MM.1S (cell line): ENCODE results near the gene PTPRN2.

Experiments
- DNase-seq: peaks from one replicate; pipeline ENCODE4 v3.0.0-alpha.2; 2015
- H2AFZ ChIP-seq: fragments of 300-600 bp; sonication (generic); 2 replicates; pipeline ENCODE4 v1.6.0; 2016; ENCODE audit warnings: antibody characterized with exemption, low read length
- H3F3A ChIP-seq: fragments of 300-600 bp; sonication (generic); 2 replicates; pipeline ENCODE4 v1.6.1; 2016; ENCODE audit warnings: mild to moderate bottlenecking, antibody characterized with exemption, low read length, moderate library complexity, mixed read lengths; ENCODE audit not compliant: insufficient read depth
- H3K27ac ChIP-seq: fragments of 300-600 bp; sonication (generic); 2 replicates; pipeline ENCODE4 v1.5.1; 2016; ENCODE audit warnings: mild to moderate bottlenecking, low read length
- H3K27me3 ChIP-seq: fragments of 300-600 bp; sonication (generic); replicated peaks from 2 replicates; pipeline ENCODE4 v1.6.0; 2016; ENCODE audit warnings: low read length; ENCODE audit not compliant: insufficient read depth
- H3K36me3 ChIP-seq: fragments of 300-600 bp; sonication (generic); replicated peaks from 2 replicates; pipeline ENCODE4 v1.6.1; 2016; ENCODE audit warnings: mild to moderate bottlenecking, low read length, mixed read lengths; ENCODE audit not compliant: insufficient read depth
- H3K4me1 ChIP-seq: fragments of 300-600 bp; sonication (generic); 2 replicates; pipeline ENCODE4 v1.6.1; 2016; ENCODE audit warnings: low read length, mixed read lengths
- H3K4me2 ChIP-seq: fragments of 300-600 bp; sonication (generic); 2 replicates; pipeline ENCODE4 v1.6.0; 2016; ENCODE audit warnings: low read depth, low read length
- H3K4me3 ChIP-seq: fragments of 300-600 bp; sonication (generic); 2 replicates; pipeline ENCODE4 v1.5.1; 2016; ENCODE audit warnings: low read length, mixed read lengths
- H3K79me2 ChIP-seq: fragments of 300-600 bp; sonication (generic); 2 replicates; pipeline ENCODE4 v1.6.1; 2016; ENCODE audit warnings: mixed run types, low read length, mixed read lengths
- H3K9ac ChIP-seq: fragments of 300-600 bp; sonication (generic); 2 replicates; pipeline ENCODE4 v1.6.1; 2016; ENCODE audit warnings: low read length, mixed read lengths
- H3K9me2 ChIP-seq: fragments of 300-600 bp; sonication (generic); replicated peaks from 2 replicates; pipeline ENCODE4 v1.6.1; 2016; ENCODE audit warnings: mild to moderate bottlenecking, low read length, mixed read lengths; ENCODE audit not compliant: insufficient read depth
- H3K9me3 ChIP-seq: fragments of 300-600 bp; sonication (generic); replicated peaks from 2 replicates; pipeline ENCODE4 v1.6.1; 2016; ENCODE audit warnings: mild to moderate bottlenecking, low read length, mixed read lengths; ENCODE audit not compliant: insufficient read depth
- H4K20me1 ChIP-seq: fragments of 300-600 bp; sonication (generic); 2 replicates; pipeline ENCODE4 v1.6.1; 2016; ENCODE audit warnings: mild to moderate bottlenecking, low read length, moderate library complexity, mixed read lengths; ENCODE audit not compliant: insufficient read depth
- EZH2 ChIP-seq: fragments of 300-600 bp; sonication (generic); optimal IDR thresholded peaks from 2 replicates; pipeline ENCODE3; 2017; ENCODE audit warnings: low read depth, mild to moderate bottlenecking, antibody characterized with exemption, low read length, mixed read lengths
- EZH2phosphoT487 ChIP-seq: fragments of 300-600 bp; sonication (generic); IDR thresholded peaks from 2 replicates; pipeline ENCODE4 v1.6.1; 2018; ENCODE audit warnings: antibody characterized with exemption, low read length
- TF ChIP-seq, protein P1 (sequence below): fragments of 300-600 bp; sonication (generic); IDR thresholded peaks from 2 replicates; pipeline ENCODE4 v1.5.1; 2016; ENCODE audit warnings: antibody characterized with exemption, low read length, mixed read lengths

Gene PTPRN2

DNA sequence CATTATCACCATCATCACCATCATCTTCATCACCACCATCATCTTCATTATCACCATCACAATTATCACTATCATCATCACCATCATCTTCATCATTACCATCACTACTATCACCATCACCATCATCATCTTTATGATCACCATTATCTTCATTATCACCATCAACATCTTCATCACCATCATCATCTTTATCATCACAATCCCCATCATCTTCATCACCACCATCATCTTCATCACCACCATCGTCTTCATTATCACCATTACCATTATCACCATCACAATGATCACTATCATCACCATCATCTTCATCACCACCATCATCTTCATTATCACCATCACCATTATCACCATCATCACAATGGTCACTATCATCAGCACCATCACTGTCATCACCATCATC is 621.1 kb downstream of the PTPRN2 start:
- H3K9me3 ChIP-seq = no peaks in the 10 kb centered on the region
- H4K20me1 ChIP-seq = no peaks in the 10 kb centered on the region
- no peak overlapping the region for H3K4me2 ChIP-seq
- H3K9ac ChIP-seq = no peak overlapping the region
- no peak overlapping the region for H3K27ac ChIP-seq
- H2AFZ ChIP-seq = no peak overlapping the region
- no peaks in the 10 kb centered on the region for H3K36me3 ChIP-seq
- H3K9me2 ChIP-seq = no peaks in the 10 kb centered on the region
- H3K4me3 ChIP-seq = no peak overlapping the region
- H3F3A ChIP-seq = no peaks in the 10 kb centered on the region
- peaks cover 62% of the 10 kb centered on the region for H3K27me3 ChIP-seq
- H3K79me2 ChIP-seq = no peaks in the 10 kb centered on the region
- H3K4me1 ChIP-seq = no peaks in the 10 kb centered on the region
- no peak for DNase-seq
- no peak for TF ChIP-seq EZH2
- no peak for TF ChIP-seq EZH2phosphoT487
- TF ChIP-seq, protein P1, sequence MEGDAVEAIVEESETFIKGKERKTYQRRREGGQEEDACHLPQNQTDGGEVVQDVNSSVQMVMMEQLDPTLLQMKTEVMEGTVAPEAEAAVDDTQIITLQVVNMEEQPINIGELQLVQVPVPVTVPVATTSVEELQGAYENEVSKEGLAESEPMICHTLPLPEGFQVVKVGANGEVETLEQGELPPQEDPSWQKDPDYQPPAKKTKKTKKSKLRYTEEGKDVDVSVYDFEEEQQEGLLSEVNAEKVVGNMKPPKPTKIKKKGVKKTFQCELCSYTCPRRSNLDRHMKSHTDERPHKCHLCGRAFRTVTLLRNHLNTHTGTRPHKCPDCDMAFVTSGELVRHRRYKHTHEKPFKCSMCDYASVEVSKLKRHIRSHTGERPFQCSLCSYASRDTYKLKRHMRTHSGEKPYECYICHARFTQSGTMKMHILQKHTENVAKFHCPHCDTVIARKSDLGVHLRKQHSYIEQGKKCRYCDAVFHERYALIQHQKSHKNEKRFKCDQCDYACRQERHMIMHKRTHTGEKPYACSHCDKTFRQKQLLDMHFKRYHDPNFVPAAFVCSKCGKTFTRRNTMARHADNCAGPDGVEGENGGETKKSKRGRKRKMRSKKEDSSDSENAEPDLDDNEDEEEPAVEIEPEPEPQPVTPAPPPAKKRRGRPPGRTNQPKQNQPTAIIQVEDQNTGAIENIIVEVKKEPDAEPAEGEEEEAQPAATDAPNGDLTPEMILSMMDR = no peak

DNA sequence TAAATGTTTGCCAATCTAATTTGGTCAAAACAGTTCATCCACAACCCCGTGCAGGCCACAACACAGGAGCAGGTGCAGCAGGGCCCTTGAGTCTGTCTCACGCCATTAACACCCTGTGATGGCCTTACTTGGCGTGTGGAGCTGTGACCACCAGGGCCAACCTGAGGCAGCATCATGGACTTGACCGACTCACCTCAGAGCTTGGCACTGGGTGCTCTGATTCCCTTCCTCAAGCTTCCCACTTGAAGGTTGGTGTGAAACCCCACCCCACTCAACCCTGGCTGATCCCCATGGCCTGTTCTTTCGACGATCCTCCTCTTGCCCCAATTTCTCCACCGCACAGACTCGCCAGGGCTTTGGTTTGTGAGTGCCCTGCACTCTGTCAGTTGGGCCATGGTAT is 623.1 kb downstream of the PTPRN2 start:
- H3K4me1 ChIP-seq = no peaks in the 10 kb centered on the region
- H3K27ac ChIP-seq = no peak overlapping the region
- no peak overlapping the region for H2AFZ ChIP-seq
- no peaks in the 10 kb centered on the region for H3K9me2 ChIP-seq
- H3K36me3 ChIP-seq = no peaks in the 10 kb centered on the region
- no peak for DNase-seq
- no peaks in the 10 kb centered on the region for H3K79me2 ChIP-seq
- H4K20me1 ChIP-seq = no peaks in the 10 kb centered on the region
- TF ChIP-seq EZH2 (no peak), EZH2phosphoT487 (no peak)
- TF ChIP-seq, protein P1 = no peak
- H3K9me3 ChIP-seq = no peaks in the 10 kb centered on the region
- no peak overlapping the region for H3K4me3 ChIP-seq
- no peak overlapping the region for H3K4me2 ChIP-seq
- no peaks in the 10 kb centered on the region for H3F3A ChIP-seq
- H3K27me3 ChIP-seq = peaks cover 61% of the 10 kb centered on the region
- no peak overlapping the region for H3K9ac ChIP-seq

DNA sequence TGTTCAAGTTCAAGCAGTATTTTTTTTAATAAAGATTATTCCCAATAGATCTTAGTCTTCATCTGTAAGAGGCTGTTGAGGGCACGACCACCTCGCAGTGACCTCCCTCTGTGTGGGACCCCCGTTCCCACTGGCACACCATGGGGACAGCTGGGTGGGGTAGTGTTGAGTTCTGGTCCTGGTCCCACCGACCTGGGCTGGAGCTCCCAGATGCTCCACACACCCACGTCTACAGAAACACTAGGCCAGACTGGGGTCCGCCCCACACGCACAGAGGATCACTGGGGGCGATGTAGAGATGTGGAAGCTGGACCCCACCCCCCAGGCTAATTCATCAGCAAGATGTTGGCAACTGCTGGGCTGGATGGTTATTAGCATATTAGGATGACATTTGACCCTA is 623.6 kb downstream of the PTPRN2 start:
- Histone ChIP-seq H3K36me3 (no peaks in the 10 kb centered on the region), H3K9ac (no peak overlapping the region), H3K4me2 (no peak overlapping the region), H3K4me3 (no peak overlapping the region), H4K20me1 (no peaks in the 10 kb centered on the region), H3K27ac (no peak overlapping the region), H3K79me2 (no peaks in the 10 kb centered on the region), H3K4me1 (no peaks in the 10 kb centered on the region), H3K9me2 (no peaks in the 10 kb centered on the region), H3K27me3 (peaks cover 64% of the 10 kb centered on the region), H3K9me3 (no peaks in the 10 kb centered on the region), H3F3A (no peaks in the 10 kb centered on the region), H2AFZ (no peak overlapping the region)
- TF ChIP-seq EZH2 (no peak), EZH2phosphoT487 (no peak)
- TF ChIP-seq, protein P1 = no peak
- no peak for DNase-seq

DNA sequence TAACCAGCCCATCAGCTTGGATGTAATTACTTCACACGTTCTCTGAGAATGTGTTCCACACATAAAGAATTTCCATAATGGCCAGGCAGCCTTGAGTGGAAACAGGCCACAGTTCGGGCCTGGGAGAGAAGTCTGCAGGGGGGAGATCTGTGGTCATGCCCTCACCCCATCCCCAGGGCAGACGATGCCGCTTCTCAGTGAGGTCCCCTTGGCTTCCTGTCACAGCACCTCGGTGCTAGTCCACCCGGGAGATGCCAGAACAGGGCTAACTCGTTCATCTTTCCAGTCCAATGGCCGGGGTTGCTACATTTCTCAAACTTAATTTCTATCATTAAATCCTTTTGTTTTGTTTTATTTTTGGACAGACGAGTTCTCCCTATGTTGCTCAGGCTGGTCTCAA is 624.1 kb downstream of the PTPRN2 start:
- Histone ChIP-seq H3K36me3 (no peaks in the 10 kb centered on the region), H2AFZ (no peak overlapping the region), H3K9ac (no peak overlapping the region), H3K4me1 (no peaks in the 10 kb centered on the region), H3K9me2 (no peaks in the 10 kb centered on the region), H3K9me3 (no peaks in the 10 kb centered on the region; the same call in 1 of the 2 replicates), H3K79me2 (no peaks in the 10 kb centered on the region), H4K20me1 (no peaks in the 10 kb centered on the region), H3K27me3 (peaks cover 69% of the 10 kb centered on the region), H3K4me2 (no peak overlapping the region), H3K4me3 (no peak overlapping the region), H3K27ac (no peak overlapping the region), H3F3A (no peaks in the 10 kb centered on the region)
- TF ChIP-seq EZH2phosphoT487 (no peak), EZH2 (no peak)
- TF ChIP-seq, protein P1 = no peak
- no peak for DNase-seq
